B cell (primary cell): ENCODE results near the gene CAP2. TPM values are rescaled to one million over a fixed set of nuclear protein-coding genes. Genes with fewer than 3 reads are reported as not detected.

Experiments
- ATAC-seq: fragments of 200-7000 bp; cut with Tn5 transposase; one replicate; pipeline ENCODE4 v1.10.0; 2021; ENCODE audit warnings: low read depth, mild to moderate bottlenecking, moderate number of reproducible peaks, moderate library complexity
- CTCF ChIA-PET: fragments of 350-600 bp; sonication (Branson Sonifier 250); formaldehyde crosslinking; loops from one replicate; lab custom pipeline; 2021; ENCODE audit warnings: antibody characterized with exemption, inconsistent platforms; lab: Charles Lee
- POLR2A ChIA-PET: fragments of 350-600 bp; sonication (Branson Sonifier 250); formaldehyde crosslinking; loops from one replicate; lab custom pipeline; 2021; ENCODE audit warnings: antibody characterized with exemption; lab: Charles Lee
- DNase-seq: peaks from one replicate; pipeline ENCODE4 v3.0.0; 2013
- H2AFZ ChIP-seq: 2 replicates; pipeline ENCODE4 v1.6.1; 2012; ENCODE audit warnings: mild to moderate bottlenecking, low read depth, low read length; ENCODE audit not compliant: insufficient read depth, poor library complexity, severe bottlenecking
- H3K27ac ChIP-seq, 2 donors: 1 replicate in 1 of 2; 2 replicates in 1 of 2; pipeline ENCODE4 v1.5.1; 2012 to 2013; ENCODE audit warnings: low read length in 2 of 2, mild to moderate bottlenecking in 2 of 2, moderate library complexity in 1 of 2
- H3K27me3 ChIP-seq, 4 experiments: fragments of 200-600 bp in 1 of 4; sonication (generic) in 1 of 4; replicated peaks in 1 of 4; 1 replicate in 2 of 4; 2 replicates in 2 of 4; pipeline versions ENCODE4 v1.6.1 to v1.7.0; 2013 to 2016; ENCODE audit warnings: low read length in 3 of 4, mild to moderate bottlenecking in 2 of 4, mixed read lengths in 1 of 4, moderate library complexity in 1 of 4; ENCODE audit not compliant: insufficient read depth in 4 of 4, control insufficient read depth in 3 of 4; ENCODE audit errors: control extremely low read depth in 1 of 4
- H3K36me3 ChIP-seq, 2 experiments: replicated peaks in 1 of 2; 1 replicate in 1 of 2; 2 replicates in 1 of 2; pipeline versions ENCODE4 v1.6.1 to v1.7.1; 2013; ENCODE audit warnings: low read length in 1 of 2; ENCODE audit not compliant: insufficient read depth in 2 of 2, control insufficient read depth in 1 of 2; ENCODE audit errors: control extremely low read depth in 1 of 2, extremely low read depth in 1 of 2
- H3K4me1 ChIP-seq, 2 donors: fragments of 200-600 bp in 1 of 2; sonication (generic) in 1 of 2; 1 replicate in 1 of 2; 2 replicates in 1 of 2; pipeline versions ENCODE4 v1.5.1 to v1.6.1; 2013 to 2017; ENCODE audit warnings: low read length in 2 of 2; ENCODE audit not compliant: control insufficient read depth in 2 of 2, insufficient read depth in 2 of 2
- H3K4me2 ChIP-seq: replicated peaks from 2 replicates; pipeline ENCODE3; 2012; ENCODE audit warnings: mild to moderate bottlenecking, low read depth, low read length; ENCODE audit not compliant: poor library complexity, severe bottlenecking
- H3K4me3 ChIP-seq, 5 experiments: fragments of 200-600 bp in 1 of 5; sonication (generic) in 1 of 5; 1 replicate in 3 of 5; 2 replicates in 2 of 5; pipeline versions ENCODE4 v1.5.1 to v1.7.0; 2011 to 2016; ENCODE audit warnings: low read length in 4 of 5, mild to moderate bottlenecking in 4 of 5, low read depth in 2 of 5, control low read depth in 1 of 5, moderate library complexity in 1 of 5; ENCODE audit not compliant: insufficient read depth in 1 of 5; ENCODE audit errors: control extremely low read depth in 1 of 5, extremely low read depth in 1 of 5
- H3K79me2 ChIP-seq: fragments of 200-600 bp; sonication (generic); one replicate; pipeline ENCODE4 v1.6.0; 2016; ENCODE audit warnings: low read length; ENCODE audit not compliant: control insufficient read depth, insufficient read depth
- H3K9ac ChIP-seq: fragments of 200-600 bp; sonication (generic); 2 replicates; pipeline ENCODE4 v1.6.1; 2017; ENCODE audit warnings: mild to moderate bottlenecking, low read length, moderate library complexity
- H3K9me3 ChIP-seq, 3 donors: one replicate each; pipeline versions ENCODE4 v1.6.1 to v1.7.1; 2013; ENCODE audit warnings: low read length in 2 of 3; ENCODE audit not compliant: control insufficient read depth in 2 of 3, insufficient read depth in 1 of 3; ENCODE audit errors: control extremely low read depth in 1 of 3
- H4K20me1 ChIP-seq: 2 replicates; pipeline ENCODE4 v1.6.0; 2012; ENCODE audit warnings: mild to moderate bottlenecking, low read length; ENCODE audit not compliant: insufficient read depth, control insufficient read depth, poor library complexity, severe bottlenecking
- H3K27ac Mint-ChIP-seq: one replicate; pipeline ENCODE4 v1.8.0; 2021; ENCODE audit warnings: mixed read lengths
- H3K27me3 Mint-ChIP-seq: one replicate; pipeline ENCODE4 v1.8.0; 2021; ENCODE audit warnings: mixed read lengths
- H3K4me1 Mint-ChIP-seq: one replicate; pipeline ENCODE4 v1.8.0; 2021; ENCODE audit warnings: mixed read lengths
- H3K4me3 Mint-ChIP-seq: one replicate; pipeline ENCODE4 v1.8.0; 2021; ENCODE audit warnings: mixed read lengths
- H3K9me3 Mint-ChIP-seq: one replicate; pipeline ENCODE4 v1.8.0; 2022; ENCODE audit warnings: mixed read lengths; ENCODE audit not compliant: insufficient read depth
- EZH2 ChIP-seq: IDR thresholded peaks from 2 replicates; pipeline ENCODE4 v1.6.1; 2012; ENCODE audit warnings: borderline replicate concordance, low read depth, mild to moderate bottlenecking, moderate library complexity, low read length; ENCODE audit not compliant: insufficient read depth, poor library complexity, severe bottlenecking
- WGBS: methylation state at CpG from one replicate; pipeline ENCODE4 v1.1.5; 2013; ENCODE audit warnings: missing lambda C conversion rate; ENCODE audit not compliant: insufficient coverage; 5-methylcytosine and 5-hydroxymethylcytosine counted together
- intact Hi-C: fragments of 100-400 bp; cut with micrococcal nuclease; formaldehyde crosslinking; loops from one replicate; pipeline ENCODE4 v1.10.0; 2022
- polyA plus RNA-seq: library from polyadenylated mRNA; depleted of rRNA; stranded (reverse); fragments of >200 nt; gene quantifications from 2 replicates; pipeline ENCODE4 v1.2.3, GENCODE V29; 2012
- total RNA-seq, 2 donors: library from RNA; stranded (reverse); fragments of 120-200 nt in 1 of 2; gene quantifications; 1 replicate in 1 of 2; 2 replicates in 1 of 2; pipeline versions ENCODE4 v1.2.3 to v1.2.4, GENCODE V29; 2013 to 2022
- TF ChIP-seq, protein P1 (sequence below): fragments of 200-600 bp; IDR thresholded peaks from one replicate; pipeline ENCODE4 v1.8.0; 2022; ENCODE audit warnings: antibody characterized with exemption, mild to moderate bottlenecking

The CAP2 gene
- total and polyA plus RNA-seq, 2 donors (not counting 1 experiment from before 2014, with no cell fraction given): not detected

DNA sequence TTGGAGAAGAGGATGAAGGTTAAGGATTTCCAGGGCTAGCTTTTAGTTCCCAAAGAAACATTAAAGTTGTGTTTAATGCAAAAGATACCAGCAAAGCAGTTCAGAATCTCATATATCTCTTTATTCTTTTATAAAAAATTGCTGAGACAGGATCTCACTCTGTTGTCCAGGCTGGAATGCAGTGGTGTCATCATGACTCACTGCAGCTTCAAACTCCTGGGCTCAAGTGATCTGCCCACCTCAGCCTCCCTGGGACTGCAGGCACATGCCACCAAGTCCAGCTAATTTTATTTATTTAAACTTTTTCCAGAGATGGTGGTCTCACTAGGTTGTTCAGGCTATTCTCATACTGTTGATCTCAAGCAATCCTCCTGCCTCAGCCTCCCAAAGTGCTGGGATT lies 41.1 kb upstream of the CAP2 start:
- H3K4me1 ChIP-seq: no peaks in the 10 kb centered on the region
- CTCF ChIA-PET: no interaction called here
- Mint-ChIP-seq H3K27ac (no peak overlapping the region), H3K27me3 (peaks cover 3% of the 10 kb centered on the region), H3K9me3 (peaks cover 2% of the 10 kb centered on the region), H3K4me1 (no peaks in the 10 kb centered on the region), H3K4me3 (no peak overlapping the region)
- H3K36me3 ChIP-seq: no peaks in the 10 kb centered on the region
- POLR2A ChIA-PET: no interaction called here
- no peak overlapping the region for H3K27ac ChIP-seq
- H3K9ac ChIP-seq: no peak overlapping the region
- H3K79me2 ChIP-seq: no peaks in the 10 kb centered on the region
- peaks cover 0 to 2% (median 0%) of the 10 kb centered on the region in 3 donors for H3K9me3 ChIP-seq
- H2AFZ ChIP-seq: no peak overlapping the region
- H3K4me2 ChIP-seq: no peak overlapping the region
- H3K27me3 ChIP-seq: no peaks in the 10 kb centered on the region
- TF ChIP-seq, protein P1, sequence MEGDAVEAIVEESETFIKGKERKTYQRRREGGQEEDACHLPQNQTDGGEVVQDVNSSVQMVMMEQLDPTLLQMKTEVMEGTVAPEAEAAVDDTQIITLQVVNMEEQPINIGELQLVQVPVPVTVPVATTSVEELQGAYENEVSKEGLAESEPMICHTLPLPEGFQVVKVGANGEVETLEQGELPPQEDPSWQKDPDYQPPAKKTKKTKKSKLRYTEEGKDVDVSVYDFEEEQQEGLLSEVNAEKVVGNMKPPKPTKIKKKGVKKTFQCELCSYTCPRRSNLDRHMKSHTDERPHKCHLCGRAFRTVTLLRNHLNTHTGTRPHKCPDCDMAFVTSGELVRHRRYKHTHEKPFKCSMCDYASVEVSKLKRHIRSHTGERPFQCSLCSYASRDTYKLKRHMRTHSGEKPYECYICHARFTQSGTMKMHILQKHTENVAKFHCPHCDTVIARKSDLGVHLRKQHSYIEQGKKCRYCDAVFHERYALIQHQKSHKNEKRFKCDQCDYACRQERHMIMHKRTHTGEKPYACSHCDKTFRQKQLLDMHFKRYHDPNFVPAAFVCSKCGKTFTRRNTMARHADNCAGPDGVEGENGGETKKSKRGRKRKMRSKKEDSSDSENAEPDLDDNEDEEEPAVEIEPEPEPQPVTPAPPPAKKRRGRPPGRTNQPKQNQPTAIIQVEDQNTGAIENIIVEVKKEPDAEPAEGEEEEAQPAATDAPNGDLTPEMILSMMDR: no peak
- no peak for TF ChIP-seq EZH2
- ATAC-seq (no peak), DNase-seq (no peak)
- no peak overlapping the region for H3K4me3 ChIP-seq
- H4K20me1 ChIP-seq: no peaks in the 10 kb centered on the region
- intact Hi-C loops: no loop called here

- ATAC-seq: no peak
- Histone ChIP-seq H3K9me3 (no peaks in the 10 kb centered on the region), H4K20me1 (no peaks in the 10 kb centered on the region), H3K27ac (no peak overlapping the region), H3K4me1 (no peaks in the 10 kb centered on the region), H3K79me2 (no peaks in the 10 kb centered on the region), H2AFZ (no peak overlapping the region), H3K27me3 (no peaks in the 10 kb centered on the region), H3K4me3 (no peak overlapping the region), H3K9ac (no peak overlapping the region), H3K36me3 (no peaks in the 10 kb centered on the region), H3K4me2 (no peak overlapping the region)
- POLR2A ChIA-PET: no interaction called here
- TF ChIP-seq, protein P1: no peak
- no peak for TF ChIP-seq EZH2
- CTCF ChIA-PET: no interaction called here
- DNase-seq: no peak
- Mint-ChIP-seq H3K9me3 (peaks cover 2% of the 10 kb centered on the region), H3K4me3 (no peak overlapping the region), H3K27ac (no peak overlapping the region), H3K4me1 (no peaks in the 10 kb centered on the region), H3K27me3 (peaks cover 3% of the 10 kb centered on the region)
- intact Hi-C loops: no loop called here
- WGBS: 89% methylated on average over 1 of the region's 4 CpGs
Measured at GRCh38 chr6:17353440-17354175, 39.8 kb upstream of the CAP2 start.
